GM21390 (cell line): ENCODE data around the gene RLBP1.
"Not testable (repeated sequence)": the region's sequence is repeated elsewhere in the genome, so short reads cannot be mapped to it uniquely, and the experiment has no call there.

ENCODE experiments used
- ATAC-seq: cut with Tn5 transposase; IDR thresholded peaks from one replicate; pipeline ENCODE4 v1.9.1; 2021; ENCODE audit not compliant: unreplicated experiment

Gene RLBP1

GRCh38 chr15:89221543-89221942 lies at the start of gene RLBP1:
Gene RLBP1, minus strand, starts transcription at chr15:89221579. Its CDS starts 2,604 bp downstream, at chr15:89218975.
- no peak for ATAC-seq

- ATAC-seq = not testable (repeated sequence)
These were observed 28.8 kb upstream of the RLBP1 start for GRCh38 chr15:89250142-89250541.

DNA sequence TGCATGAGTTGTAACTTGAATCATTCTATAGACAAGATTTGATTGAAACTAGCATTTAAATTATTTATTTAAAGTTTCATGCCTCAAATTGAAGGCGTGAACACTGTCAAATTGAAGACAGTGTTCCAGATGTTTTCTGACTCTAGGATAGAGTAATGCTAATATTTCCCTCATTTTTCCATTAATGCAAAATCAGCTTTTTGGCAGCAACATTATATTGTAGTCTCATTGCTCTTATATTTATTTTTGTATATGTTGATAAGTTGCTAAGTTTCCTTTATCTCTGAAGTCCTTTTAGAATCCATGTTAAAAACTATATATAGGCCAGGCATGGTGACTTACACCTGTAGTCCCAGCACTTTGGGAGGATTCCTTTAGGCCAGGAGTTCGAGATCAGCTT lies 27.2 kb upstream of the RLBP1 start:
- no peak for ATAC-seq

DNA sequence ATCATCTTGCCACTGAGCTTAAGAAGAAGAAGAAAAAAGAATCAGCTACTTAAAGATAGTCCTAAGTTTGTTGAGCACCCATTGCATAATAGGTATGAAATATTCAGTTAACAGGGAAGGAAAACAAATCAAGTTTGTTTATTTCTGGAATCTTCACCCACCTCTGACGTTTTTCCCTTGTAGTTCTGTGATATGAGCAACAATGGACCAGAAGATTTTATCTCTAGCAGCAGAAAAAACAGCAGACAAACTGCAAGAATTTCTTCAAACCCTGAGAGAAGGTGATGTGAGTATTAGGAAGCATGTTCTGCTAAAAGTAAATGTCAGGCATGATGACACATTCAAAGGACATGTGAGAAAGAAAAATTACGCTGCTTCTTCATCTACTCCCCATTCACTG lies 26.1 kb upstream of the RLBP1 start:
- ATAC-seq = no peak

DNA sequence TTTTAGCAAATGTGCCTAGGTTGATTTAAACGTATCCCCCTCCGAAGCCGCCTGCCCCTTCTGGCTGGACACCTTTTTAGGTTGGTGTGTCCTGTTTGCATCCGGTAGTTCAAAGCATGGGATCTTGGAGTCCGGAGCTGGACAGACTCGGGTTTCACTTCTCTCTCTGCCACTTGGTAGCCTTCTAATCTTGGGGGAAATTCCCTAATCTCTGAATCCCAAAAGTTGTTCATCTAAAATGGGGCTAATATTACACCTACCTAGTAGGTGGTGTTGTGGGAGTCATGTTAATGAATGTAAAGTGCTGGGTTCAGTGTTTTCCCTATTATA lies 23.2 kb upstream of the RLBP1 start:
- peak; percentile 20 for ATAC-seq

GRCh38 chr15:89243691-89244573 lies 22.6 kb upstream of the RLBP1 start, which contains the start of gene FANCI:
Gene FANCI, plus strand, starts transcription at chr15:89243979. Its CDS starts 3,669 bp downstream, at chr15:89247648.
- peak; percentile 92 for ATAC-seq

GRCh38 chr15:89243046-89243690 lies 21.8 kb upstream of the RLBP1 start:
- ATAC-seq = no peak

DNA sequence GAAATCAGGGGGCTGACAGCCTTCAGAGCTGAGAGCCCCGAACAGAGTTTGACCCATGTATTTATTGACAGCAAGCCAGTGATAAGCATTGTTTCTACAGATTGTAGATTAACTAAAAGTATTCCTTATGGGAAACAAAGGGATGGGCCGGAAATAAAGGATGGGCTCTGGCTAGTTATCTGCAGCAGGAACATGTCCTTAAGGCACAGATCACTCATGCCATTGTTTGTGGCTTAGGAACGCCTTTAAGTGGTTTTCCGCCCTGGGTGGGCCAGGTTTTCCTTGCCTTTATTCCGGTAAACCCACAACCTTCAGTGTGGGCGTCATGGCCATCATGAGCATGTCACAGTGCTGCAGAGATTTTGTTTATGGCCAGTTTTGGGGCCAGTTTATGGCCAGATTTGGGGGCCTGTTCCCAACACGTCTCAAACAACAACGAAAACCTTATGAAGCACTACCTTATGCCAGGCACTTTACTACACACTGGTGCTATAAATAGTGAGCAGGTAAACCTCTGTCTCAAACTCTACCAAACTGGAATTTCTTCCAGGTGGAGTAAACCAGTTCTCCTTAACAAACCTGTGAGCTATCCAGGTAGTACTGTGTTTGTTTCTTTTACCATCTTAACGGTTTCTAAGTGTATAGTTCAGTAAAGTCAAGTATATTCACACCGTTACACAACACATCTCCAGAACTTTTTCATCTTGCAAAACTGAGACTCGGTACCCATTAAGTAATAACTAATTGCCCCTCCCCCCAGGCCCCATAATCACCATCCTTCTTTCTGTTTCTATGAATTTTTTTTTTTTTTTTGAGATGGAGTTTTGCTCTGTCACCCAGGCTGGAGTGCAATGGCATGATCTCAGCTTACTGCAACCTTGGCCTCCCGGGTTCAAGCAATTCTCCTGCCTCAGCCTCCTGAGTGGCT lies 18.8 kb upstream of the RLBP1 start:
- not testable (repeated sequence) for ATAC-seq

DNA sequence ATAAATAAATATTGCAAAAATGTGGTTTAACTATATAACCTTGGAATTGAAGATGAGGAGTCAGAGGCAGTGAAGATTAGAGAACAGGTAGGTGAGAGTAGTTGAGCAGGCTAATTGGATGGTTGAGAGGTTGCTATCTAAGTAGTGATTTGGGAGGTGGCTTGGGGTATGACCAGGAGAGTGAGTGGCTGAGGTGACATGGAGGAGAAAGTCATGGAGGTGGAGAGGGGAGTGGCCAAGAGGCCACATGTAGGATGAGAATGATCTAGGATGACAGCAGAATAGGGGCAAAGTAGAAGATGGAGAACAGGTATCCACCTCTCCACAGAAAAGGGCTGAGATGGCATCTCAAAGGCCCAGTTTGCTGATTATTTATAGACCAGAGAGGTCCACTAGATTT lies 10.5 kb upstream of the RLBP1 start:
- no peak for ATAC-seq

DNA sequence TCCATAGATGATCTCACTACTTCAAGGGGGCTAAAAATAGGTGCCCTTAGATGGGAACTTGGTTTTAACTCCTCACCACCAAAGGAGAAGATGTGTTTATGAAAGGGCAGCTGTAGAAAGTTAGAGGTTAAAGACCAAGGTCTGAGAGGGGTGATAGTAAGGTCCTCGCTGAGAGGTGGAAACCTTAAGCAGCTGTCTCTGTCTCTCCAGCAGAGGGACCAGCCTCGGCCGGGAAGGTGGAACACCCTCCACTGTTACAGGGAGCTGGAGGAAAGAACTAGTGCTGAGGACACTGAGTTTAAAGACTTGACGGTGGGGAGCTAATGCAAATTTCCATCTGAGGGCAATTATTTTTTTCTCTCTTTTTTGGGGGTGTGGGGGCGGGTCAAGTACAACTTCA lies 8.9 kb upstream of the RLBP1 start:
- ATAC-seq = no peak

- ATAC-seq = no peak
These were observed 6.0 kb upstream of the RLBP1 start for GRCh38 chr15:89227425-89227824.

DNA sequence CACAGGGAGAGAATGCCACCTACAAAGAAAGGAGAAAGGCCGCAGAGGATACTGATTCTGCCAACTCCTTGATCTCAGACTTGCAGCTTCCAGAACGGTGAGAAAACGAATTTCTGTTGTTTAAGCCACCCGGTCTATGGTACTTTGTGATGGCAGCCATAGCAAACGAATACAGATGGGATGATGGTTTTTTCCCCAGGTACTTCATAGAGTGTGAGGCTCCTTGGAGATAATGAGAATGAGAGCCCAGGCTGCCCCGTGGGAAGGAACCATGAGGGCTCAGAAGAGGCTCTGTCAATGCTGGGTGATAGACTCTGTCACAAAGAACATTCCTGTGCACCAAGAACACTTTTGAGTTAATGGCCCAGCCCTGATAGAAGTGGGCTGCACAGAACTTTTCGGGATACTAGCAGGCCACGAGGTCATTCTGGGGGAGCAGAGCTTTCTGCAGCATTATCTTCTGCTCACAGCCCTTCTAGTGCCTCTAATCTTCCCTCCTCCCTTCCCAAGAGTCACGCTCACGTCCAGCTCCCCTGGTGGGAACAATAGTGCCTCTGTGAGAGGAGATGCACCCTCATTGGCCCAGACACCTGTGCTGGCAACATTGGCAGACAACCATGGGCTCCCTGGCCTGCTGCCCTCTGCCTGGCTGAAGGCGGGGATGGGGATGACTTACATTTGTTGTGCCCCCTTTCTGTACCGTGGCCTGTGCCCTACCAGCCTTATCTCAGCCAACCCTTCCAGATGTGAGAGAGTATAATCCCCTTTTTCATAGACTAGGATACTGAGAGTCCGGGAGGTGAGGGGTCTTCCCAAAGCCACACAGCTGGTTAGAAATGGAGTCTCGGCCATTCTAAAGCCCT lies 5.2 kb upstream of the RLBP1 start:
- no peak for ATAC-seq

DNA sequence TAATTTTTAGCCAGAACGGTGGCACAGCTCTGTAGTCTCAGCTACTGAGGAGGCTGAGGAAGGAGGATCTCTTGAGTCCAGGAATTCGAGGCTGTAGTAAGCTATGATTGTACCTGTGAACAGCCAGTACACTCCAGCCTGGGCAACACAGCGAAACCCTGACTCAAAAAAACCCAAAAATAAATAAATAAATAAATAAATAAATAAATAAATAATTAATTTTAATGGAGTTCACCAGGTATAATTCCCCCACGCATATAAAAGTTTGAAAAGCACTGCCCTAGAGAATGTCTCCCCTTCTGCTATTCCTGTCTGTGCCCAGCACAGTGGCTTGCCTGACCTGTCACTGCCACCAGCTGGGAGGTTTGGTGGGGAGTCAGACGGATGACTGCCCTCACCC lies 4.2 kb upstream of the RLBP1 start:
- ATAC-seq = no peak

GRCh38 chr15:89218531-89218930 lies 2.8 kb downstream of the RLBP1 start:
- no peak for ATAC-seq

DNA sequence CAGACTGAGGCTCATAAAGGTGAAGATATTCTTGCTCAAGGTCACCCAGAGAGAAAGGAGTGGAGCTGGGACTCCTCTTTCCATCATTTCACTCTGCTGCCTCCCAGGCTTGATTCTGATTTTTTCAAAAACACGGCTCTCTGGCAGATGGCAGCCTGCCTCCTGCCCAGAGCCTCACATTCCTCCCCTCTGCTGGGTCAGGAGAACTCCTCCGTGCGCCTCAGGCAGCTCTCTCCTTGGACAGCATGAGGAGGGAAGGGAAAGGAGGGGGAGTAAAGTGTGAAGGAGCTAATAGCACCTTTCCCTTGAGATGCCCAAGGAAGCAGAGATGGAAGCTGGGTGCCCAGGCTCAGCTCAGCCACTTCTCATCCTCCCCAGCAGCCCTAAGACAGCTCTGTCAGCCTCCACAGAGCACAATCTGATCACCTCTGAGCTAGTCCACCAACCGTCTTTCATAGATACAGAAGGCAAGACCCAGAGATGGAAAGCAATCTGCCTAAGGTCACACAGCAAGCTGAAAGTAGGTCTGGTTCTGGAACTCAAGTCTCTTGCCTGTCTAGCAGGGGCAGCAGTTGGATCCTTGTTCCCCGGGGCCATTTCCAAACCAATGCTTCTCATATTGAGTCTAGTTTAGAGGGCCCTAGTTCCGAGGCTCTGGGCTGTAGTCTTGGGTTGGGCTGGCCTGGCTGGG lies 3.5 kb downstream of the RLBP1 start:
- ATAC-seq = no peak

- ATAC-seq = no peak
These were observed 4.3 kb downstream of the RLBP1 start for GRCh38 chr15:89217031-89217430.

DNA sequence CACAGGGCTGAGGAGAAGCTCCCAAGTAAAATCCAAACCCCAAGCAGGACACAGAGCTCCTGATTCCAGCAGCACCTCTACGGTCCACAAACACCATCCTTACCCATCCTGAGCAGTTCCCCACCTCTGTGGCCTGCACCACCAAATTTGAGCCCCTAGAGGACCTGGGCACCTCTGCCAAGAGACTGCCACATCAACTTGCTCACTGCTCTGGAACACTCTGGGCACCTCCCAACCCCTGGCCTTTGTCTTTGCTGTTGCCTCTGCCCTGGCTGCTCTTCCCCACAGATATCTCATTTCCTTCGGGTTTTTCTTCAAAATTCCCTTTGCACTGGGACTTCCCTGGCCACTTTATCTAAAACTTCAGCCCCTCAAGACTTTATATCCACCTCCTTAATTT lies 5.8 kb downstream of the RLBP1 start:
- no peak for ATAC-seq

GRCh38 chr15:89211678-89212170 lies 9.7 kb downstream of the RLBP1 start:
- no peak for ATAC-seq

GRCh38 chr15:89209057-89209456 lies 12.3 kb downstream of the RLBP1 start:
- no peak for ATAC-seq

DNA sequence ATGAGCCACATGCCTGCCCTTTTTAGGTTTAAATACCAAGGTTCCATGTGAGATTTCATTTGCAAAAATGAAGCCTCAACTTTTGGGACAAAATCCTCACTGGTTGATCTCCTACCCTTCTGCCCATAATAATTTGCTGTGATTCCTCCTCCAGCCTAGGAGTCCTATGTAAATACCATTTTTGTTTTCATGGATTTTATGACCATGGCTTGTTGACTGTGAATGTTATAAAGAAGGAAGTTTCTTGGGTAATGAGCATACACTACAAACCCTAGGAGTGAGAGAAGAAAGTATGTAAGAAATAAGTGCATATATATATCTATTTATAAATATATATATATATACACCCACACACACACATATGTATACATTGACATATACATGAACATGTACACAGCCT lies 13.1 kb downstream of the RLBP1 start:
- ATAC-seq = no peak
